Endodermal cell (in vitro differentiated cells): Measurements from ENCODE around the gene LYZL2. TPM values are rescaled to one million over a fixed set of nuclear protein-coding genes. Genes with fewer than 3 reads are reported as not detected.
"Not testable (repeated sequence)": the region's sequence is repeated elsewhere in the genome, so short reads cannot be mapped to it uniquely, and the experiment has no call there.

Source experiments
- DNase-seq: peaks from one replicate; pipeline ENCODE4 v3.0.0-alpha.2; 2017
- H3K27ac ChIP-seq: 2 replicates; pipeline ENCODE4 v1.5.1; 2013; ENCODE audit warnings: mild to moderate bottlenecking, low read depth, low read length, moderate library complexity
- H3K27me3 ChIP-seq: 2 replicates; pipeline ENCODE4 v1.6.1; 2013; ENCODE audit warnings: mild to moderate bottlenecking, low read length, moderate library complexity; ENCODE audit not compliant: insufficient read depth, control insufficient read depth, poor library complexity, severe bottlenecking
- H3K36me3 ChIP-seq: 2 replicates; pipeline ENCODE4 v1.7.0; 2013; ENCODE audit warnings: mild to moderate bottlenecking, low read length, moderate library complexity; ENCODE audit not compliant: control insufficient read depth, insufficient read depth
- H3K4me1 ChIP-seq: one replicate; pipeline ENCODE4 v1.7.0; 2013; ENCODE audit warnings: low read length; ENCODE audit not compliant: control insufficient read depth, insufficient read depth
- H3K4me3 ChIP-seq: 2 replicates; pipeline ENCODE4 v1.5.1; 2013; ENCODE audit warnings: mild to moderate bottlenecking, low read length, moderate library complexity
- H3K9ac ChIP-seq: 2 replicates; pipeline ENCODE4 v1.6.1; 2013; ENCODE audit warnings: mild to moderate bottlenecking, low read length, moderate library complexity; ENCODE audit not compliant: poor library complexity, severe bottlenecking; ENCODE audit errors: extremely low read depth
- H3K9me3 ChIP-seq: 2 replicates; pipeline ENCODE4 v1.6.1; 2013; ENCODE audit warnings: mild to moderate bottlenecking, low read length, moderate library complexity; ENCODE audit not compliant: control insufficient read depth
- H3K27ac Mint-ChIP-seq: 2 replicates; pipeline ENCODE4 v1.8.0; 2020; ENCODE audit warnings: mixed read lengths
- H3K27me3 Mint-ChIP-seq: 2 replicates; pipeline ENCODE4 v1.8.0; 2021; ENCODE audit warnings: mild to moderate bottlenecking, mixed read lengths; ENCODE audit not compliant: insufficient read depth
- H3K36me3 Mint-ChIP-seq: 2 replicates; pipeline ENCODE4 v1.8.0; 2020; ENCODE audit warnings: low read depth, mixed read lengths
- H3K4me1 Mint-ChIP-seq: 2 replicates; pipeline ENCODE4 v1.8.0; 2020; ENCODE audit warnings: mixed read lengths
- H3K4me3 Mint-ChIP-seq: 2 replicates; pipeline ENCODE4 v1.8.0; 2020; ENCODE audit warnings: mild to moderate bottlenecking, moderate library complexity, mixed read lengths
- H3K9me3 Mint-ChIP-seq: 2 replicates; pipeline ENCODE4 v1.8.0; 2020; ENCODE audit warnings: mild to moderate bottlenecking, mixed read lengths
- WGBS, 2 experiments: methylation state at CpG; one replicate each; pipeline versions ENCODE4 v1.1.5 to v1.1.7; 2013; ENCODE audit warnings: missing lambda C conversion rate in 2 of 2, mixed read lengths in 1 of 2; ENCODE audit not compliant: insufficient coverage in 1 of 2, insufficient read length in 1 of 2; 5-methylcytosine and 5-hydroxymethylcytosine counted together
- total RNA-seq, 2 donors: library from RNA; stranded (reverse); fragmentation: NEBNext Ultra II Directional in 1 of 2; extraction: Animal tissue kit (Norgen Biotek cat#: 25700) in 1 of 2; gene quantifications; 2 replicates in 1 of 2; 3 replicates in 1 of 2; pipeline ENCODE4 v1.2.1, GENCODE V29; 2021
- TF ChIP-seq, protein P1 (sequence below): fragments of 200-600 bp; sonication (generic); conservative IDR thresholded peaks from 2 replicates; pipeline ENCODE4 v1.5.0; 2021; ENCODE audit warnings: antibody characterized with exemption, mild to moderate bottlenecking

LYZL2 gene
- total RNA-seq, 2 donors from 2014 or later: not detected

DNA sequence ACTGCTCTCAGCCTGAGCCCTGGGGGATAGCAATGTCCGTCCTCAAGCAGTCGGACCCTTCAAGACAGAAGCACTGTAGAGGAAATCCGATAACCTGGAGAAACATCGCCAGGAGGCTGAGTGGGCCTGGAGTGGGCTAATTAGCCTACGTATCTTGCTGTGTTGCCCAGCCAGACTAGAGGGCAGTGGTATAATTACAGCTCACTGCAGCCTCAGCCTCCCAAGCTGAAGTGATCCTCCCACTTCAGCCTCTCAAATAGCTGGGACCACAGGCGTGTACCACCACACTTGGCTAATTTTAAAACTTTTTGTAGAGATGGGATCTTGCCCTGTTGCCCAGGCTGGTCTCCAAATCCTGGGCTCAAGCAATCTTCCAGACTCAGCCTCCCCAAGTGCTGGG, 21.7 kb downstream of the LYZL2 start:
- DNase-seq: no peak
- Histone ChIP-seq H3K9me3 (no peaks in the 10 kb centered on the region), H3K4me3 (no peak overlapping the region), H3K27me3 (no peaks in the 10 kb centered on the region), H3K27ac (no peak overlapping the region), H3K9ac (no peak overlapping the region), H3K4me1 (no peaks in the 10 kb centered on the region), H3K36me3 (no peaks in the 10 kb centered on the region)
- 87 to 93% methylated on average over 4 to 6 of the region's 6 CpGs for WGBS, 2 experiments
- TF ChIP-seq, protein P1, sequence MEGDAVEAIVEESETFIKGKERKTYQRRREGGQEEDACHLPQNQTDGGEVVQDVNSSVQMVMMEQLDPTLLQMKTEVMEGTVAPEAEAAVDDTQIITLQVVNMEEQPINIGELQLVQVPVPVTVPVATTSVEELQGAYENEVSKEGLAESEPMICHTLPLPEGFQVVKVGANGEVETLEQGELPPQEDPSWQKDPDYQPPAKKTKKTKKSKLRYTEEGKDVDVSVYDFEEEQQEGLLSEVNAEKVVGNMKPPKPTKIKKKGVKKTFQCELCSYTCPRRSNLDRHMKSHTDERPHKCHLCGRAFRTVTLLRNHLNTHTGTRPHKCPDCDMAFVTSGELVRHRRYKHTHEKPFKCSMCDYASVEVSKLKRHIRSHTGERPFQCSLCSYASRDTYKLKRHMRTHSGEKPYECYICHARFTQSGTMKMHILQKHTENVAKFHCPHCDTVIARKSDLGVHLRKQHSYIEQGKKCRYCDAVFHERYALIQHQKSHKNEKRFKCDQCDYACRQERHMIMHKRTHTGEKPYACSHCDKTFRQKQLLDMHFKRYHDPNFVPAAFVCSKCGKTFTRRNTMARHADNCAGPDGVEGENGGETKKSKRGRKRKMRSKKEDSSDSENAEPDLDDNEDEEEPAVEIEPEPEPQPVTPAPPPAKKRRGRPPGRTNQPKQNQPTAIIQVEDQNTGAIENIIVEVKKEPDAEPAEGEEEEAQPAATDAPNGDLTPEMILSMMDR: no peak
- Mint-ChIP-seq H3K27me3 (no peaks in the 10 kb centered on the region), H3K4me1 (peaks cover 4% of the 10 kb centered on the region), H3K27ac (no peak overlapping the region), H3K36me3 (no peaks in the 10 kb centered on the region), H3K9me3 (no peaks in the 10 kb centered on the region), H3K4me3 (no peak overlapping the region)

DNA sequence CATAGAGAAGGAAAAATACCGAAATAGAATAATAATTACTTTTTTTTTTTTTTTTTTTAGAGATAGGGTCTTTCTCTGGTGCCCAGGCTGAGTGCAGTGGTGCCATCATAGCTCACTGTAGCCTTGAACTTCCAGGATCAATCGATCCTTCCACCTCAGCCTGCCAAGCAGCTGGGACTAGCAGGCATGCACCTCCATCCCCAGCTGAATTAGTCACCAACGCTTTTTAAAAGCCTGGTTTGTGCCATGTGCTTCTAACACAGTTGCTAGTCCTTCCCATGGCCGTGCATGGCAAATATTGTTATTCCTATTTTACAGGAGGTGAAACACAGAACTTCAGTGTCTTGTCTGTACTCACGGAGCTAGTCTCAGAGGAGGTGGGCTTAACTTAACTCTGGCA, 23.2 kb downstream of the LYZL2 start:
- TF ChIP-seq, protein P1: no peak
- H3K36me3 ChIP-seq: no peaks in the 10 kb centered on the region
- Mint-ChIP-seq H3K4me3 (no peak overlapping the region), H3K9me3 (no peaks in the 10 kb centered on the region), H3K4me1 (no peaks in the 10 kb centered on the region), H3K27me3 (no peaks in the 10 kb centered on the region), H3K27ac (no peak overlapping the region), H3K36me3 (no peaks in the 10 kb centered on the region)
- peak; percentile 17 for DNase-seq
- WGBS, 2 experiments: 79 to 83% methylated on average over 4 of the region's 5 CpGs
- no peaks in the 10 kb centered on the region for H3K4me1 ChIP-seq
- no peak overlapping the region for H3K9ac ChIP-seq
- no peaks in the 10 kb centered on the region for H3K27me3 ChIP-seq
- H3K4me3 ChIP-seq: no peak overlapping the region
- no peaks in the 10 kb centered on the region for H3K9me3 ChIP-seq
- no peak overlapping the region for H3K27ac ChIP-seq

DNA sequence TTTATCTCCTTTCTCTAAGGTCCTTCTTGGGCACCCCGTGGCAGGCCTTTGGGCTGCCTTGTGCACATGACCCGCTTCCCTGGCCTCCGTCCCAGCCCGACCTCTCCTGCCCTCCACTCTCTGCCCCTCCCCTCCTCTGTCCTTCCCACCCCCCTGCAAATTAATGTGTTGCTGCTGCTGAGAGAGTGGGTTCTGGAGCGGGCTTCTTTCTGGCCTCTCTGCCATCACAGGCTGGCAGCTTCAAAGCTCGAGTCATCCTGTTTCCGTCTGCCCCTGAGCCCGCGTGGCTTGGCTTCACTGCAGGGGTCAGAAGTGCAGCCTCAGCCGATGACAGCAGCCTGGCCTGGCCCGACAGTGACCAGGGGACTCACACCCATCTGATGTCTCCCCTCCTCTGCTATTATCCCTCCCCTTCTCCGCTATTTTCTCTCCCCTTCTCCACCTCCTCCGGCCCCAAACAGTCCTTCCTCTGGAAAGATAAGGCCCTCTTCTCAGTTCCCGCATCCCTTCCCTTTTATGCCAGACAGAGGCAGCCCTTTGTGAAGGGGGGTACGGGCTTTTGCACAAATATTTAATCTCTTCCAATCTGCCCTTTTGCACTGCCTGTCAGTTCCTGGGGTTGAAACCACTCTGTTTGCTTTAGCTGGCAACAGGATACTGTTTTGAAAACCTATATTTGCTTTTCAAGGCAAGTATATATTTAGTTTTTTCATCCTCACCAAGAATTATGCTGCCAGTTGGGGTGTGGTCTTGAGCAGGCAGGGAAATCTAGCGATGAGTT, 24.0 kb downstream of the LYZL2 start:
- H3K27me3 Mint-ChIP-seq, H3K36me3 Mint-ChIP-seq, H3K4me3 ChIP-seq, H3K9me3 ChIP-seq, H3K27ac ChIP-seq, H3K9me3 Mint-ChIP-seq, H3K4me1 ChIP-seq, H3K27ac Mint-ChIP-seq, H3K4me1 Mint-ChIP-seq, H3K36me3 ChIP-seq, H3K9ac ChIP-seq, H3K27me3 ChIP-seq, H3K4me3 Mint-ChIP-seq: not testable (repeated sequence)
- DNase-seq: peak; percentile 53
- WGBS, 2 experiments: 70 to 86% methylated on average over 1 to 14 of the region's 16 CpGs
